Measurements from ENCODE around the gene PAPPA2. TPM values are rescaled to one million over a fixed set of nuclear protein-coding genes. Genes with fewer than 3 reads are reported as not detected.

The PAPPA2 gene
- total RNA-seq, 1 donor from 2014 or later: 1.6 TPM

DNA sequence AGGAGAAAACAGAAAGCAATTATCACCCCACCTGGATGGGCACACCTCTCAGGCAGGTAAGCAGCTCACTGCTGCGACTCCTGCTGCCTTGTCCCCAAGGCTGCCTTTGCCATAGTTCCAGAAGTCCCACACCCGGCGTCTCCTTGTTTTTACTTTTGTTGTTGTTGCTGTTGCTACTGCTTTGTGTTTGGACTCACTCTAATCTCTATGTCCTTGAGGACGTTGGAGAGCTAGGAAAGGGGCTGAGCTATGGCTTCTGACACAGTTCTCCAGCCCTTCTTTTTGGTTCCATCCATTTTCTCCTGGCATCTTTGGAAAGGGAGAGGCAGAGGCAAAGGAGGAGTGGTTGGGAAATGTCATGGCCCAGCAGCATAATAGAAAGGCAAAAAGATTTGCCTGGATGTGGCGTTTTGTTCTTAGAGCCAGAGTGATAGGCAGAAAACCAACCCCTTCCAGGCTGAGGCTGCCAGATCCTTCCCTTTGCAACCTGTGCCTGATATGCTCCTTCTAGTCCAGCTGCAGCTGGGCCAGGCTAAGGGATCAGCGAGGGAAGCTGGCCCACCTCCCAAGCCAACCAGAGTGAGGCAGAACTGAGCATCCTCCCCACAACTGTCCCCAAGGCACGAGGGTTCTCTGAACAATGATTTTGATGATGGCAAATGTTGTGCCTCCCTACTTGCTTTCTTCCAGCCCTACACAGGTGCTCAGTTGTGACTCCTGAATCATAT, 430.8 kb downstream of the PAPPA2 start:
- ATAC-seq (no peak), DNase-seq (ENCODE audit: low spot score) (no peak)
- intact Hi-C loops (cut with DNase I): loop anchor here (10.0 kb wide), 1 partner anchor 1051 kb away; no protein-coding TSS in a partner anchor

DNA sequence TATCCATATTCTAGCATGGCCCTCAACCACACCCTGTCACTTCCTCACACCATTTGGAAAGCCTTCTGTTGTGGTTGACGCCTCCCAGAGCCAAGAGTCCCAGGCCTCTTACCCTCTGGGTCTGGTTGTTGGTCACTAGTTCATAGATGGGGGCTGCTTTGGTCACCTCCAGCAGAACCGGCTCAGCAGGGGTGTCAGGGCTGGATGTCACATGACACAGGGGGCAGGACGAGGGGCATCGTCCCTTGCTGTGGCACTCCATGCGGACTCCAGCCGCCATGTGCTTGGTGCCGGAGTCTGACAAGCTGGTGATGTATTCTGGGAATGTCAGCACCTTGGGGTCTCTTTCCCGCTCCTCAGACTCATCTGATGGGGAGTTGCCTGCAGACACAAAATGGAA, 431.5 kb downstream of the PAPPA2 start:
- DNase-seq (ENCODE audit: low spot score): no peak
- intact Hi-C loops (cut with DNase I): loop anchor here (10.0 kb wide), 1 partner anchor 1050 kb away; no protein-coding TSS in a partner anchor
- no peak for ATAC-seq
